ENCODE measurements around the gene ARVCF.
"Not testable (repeated sequence)": the region's sequence is repeated elsewhere in the genome, so short reads cannot be mapped to it uniquely, and the experiment has no call there.

Gene ARVCF

GRCh38 chr22:19933341-19934241 is 83.0 kb downstream of the ARVCF start:
- DNase-seq = no peak

DNA sequence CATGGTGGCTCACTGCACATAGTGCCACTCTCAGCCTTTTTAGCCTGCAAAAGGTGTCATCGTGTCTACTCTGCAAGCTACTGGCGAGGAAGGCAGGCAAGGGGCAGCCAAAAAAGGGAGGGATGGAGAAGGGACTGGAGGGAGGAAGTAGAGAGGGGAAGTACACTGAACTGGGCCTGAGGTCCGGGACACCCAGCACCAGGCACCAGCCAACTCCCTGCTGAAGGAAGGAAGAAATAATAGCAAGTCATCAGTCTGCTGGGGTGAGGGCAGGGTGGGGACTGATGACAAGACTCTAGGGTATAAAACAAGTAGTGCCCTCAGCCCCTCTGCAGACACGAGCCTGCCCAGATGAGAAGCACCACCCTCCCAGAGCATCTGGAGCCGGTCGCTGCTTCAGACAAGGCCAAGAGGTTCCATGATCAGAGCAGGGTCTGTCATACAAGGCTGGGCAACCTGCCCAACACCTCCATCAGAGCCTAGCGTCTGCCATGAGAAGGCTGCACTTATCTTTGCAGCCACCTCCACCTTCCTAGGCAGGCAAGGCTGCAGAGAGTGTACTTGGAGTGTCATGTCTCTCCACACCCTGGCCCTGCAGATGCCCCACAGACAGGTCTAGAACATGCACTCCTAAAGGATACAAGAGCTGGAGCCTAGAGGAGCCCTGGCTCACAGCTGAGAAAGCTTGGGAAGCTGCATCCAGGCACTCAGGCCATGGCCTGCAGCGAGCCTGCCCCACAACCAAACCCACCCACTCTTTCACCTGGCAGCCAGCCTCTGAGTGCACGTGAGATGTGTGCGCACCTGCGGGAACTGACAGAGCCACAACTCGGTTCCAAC is 84.0 kb downstream of the ARVCF start:
- DNase-seq = no peak

DNA sequence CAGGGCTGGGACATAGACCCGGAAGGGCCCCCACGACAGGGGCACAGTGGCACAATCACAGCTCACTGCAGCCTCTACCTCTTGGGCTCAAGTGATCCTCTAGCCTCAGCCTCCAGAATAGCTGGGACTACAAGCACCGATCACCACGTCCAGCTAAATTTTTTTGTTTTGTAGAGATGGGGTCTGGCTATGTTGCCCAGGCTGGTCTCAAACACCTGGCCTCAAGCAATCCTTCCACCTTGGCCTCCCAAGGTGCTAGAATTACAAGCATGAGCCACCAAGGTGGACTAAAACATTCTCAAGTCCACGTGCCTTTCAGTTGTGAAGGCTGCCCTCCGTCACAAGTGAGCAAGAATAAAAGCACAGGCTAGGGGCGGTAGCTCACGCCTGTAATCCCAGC is 85.1 kb downstream of the ARVCF start:
- no peak for DNase-seq

DNA sequence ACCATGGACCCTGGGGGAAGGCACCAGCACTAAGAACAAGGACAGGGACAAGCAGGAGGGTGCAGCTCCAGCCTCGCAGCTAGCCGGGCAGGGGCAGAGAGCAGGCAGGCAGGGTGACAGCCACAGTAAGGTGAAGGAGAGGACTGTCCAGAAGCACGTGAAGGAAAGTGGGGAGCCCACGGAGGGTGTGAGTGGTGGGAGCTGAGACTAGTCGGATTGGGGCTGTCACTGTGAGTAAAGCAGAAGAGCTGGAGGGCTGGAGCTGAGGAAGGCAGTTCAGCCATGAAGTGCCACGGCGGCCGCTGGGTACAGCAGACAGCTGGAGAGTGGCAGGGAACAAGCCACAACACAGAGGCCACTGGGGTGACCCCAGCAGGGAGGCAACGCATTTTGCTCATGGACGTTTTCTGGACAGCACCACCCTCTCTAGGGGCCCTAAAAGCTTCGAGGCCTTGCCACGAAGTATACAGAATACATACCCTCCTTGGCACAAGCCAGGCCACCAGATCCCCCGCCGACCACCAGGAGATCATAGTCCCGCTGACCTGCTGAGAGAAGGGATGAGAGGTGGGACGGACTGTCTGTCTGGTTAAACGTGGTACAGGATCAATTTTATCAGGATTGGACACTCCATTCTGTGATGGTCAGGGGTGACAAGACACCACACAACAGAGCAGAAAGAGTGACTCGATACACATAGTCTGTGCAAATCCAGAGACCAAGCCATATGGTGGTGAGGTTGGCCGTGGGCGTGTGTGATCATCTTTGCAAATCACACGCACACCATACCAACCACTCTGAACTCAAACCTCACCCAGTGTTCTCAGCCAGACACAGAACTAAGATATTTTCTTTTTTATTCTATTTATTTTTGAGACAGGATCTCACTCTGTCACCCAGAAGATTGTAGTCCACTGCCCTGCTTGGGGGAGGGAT is 85.8 kb downstream of the ARVCF start:
- DNase-seq = no peak

GRCh38 chr22:19929586-19930550 is 86.8 kb downstream of the ARVCF start:
- no peak for DNase-seq

- DNase-seq = no peak
Observed at GRCh38 chr22:19928207-19928606, 88.4 kb downstream of the ARVCF start.

- no peak for DNase-seq
Observed at GRCh38 chr22:19927696-19928095, 88.9 kb downstream of the ARVCF start.

DNA sequence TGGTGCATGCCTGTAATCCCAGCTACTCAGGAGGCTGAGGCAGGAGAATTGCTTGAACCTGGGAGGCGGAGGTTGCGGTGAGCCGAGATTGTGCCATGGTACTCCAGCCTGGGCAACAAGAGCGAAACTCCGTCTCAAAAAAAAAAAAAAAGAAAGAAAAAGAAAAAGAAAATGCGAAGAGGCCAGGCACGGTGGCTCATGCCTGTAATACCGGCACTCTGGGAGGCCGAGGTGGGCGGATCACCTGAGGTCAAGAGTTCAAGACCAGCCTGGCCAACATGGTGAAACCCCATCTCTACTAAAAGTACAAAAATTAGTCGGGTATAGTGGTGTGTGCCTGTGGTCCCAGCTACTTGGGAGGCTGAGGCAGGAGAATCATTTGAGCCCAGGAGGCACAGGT is 90.6 kb downstream of the ARVCF start:
- DNase-seq = not testable (repeated sequence)

DNA sequence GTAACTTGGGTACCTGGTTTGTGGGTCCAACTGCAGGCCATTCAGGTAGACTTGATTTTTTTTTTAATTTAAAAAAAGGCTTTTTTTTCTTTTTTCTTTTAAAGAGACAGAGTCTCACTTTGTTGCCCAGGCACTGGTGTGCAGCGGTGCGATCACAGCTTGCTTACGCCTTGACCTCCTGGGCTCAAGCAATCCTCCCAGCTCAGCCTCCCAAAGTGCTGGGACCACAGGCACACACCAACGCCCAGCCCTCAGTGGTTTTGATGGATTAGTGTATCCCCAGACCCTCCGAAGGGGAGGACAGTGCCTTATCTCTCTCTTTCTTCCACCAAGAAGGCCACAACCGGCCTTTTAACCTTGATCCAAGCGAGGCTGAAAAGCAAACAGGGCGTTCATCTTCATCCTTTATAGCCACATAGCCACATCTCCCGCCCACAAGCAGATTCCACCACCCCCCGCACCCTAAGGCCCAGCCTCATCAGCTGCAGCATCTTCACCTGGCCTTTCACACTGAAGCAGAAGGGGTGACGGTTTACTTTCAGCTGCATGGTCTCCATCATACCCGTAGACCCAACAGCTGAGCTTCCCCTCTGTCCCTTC is 92.6 kb downstream of the ARVCF start:
- DNase-seq = no peak

DNA sequence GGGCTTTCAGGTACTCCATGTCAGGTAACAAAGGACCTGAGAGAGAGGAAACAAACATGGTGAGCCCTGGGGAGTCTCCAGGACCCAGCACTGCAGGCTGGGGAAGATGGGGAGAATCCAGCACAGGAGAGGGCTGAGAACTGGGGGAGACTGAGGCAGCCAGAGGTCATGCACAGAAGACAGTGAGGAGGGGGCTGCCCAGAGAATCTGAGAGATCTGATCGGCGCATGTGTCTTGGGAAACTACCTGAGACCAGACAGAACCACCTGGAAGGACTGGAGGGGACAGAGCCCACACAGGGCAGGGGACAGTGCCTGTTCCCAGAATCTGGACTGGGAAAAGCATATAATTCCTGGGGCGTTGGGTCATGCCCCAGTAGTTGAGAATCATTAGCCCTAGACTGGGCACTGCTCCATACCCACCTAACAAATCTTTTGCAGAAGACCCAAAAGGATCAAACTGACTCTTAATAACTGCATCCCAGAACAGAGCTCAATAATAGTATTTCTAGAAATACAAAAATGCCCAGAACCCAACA is 95.0 kb downstream of the ARVCF start:
- DNase-seq = no peak
